CD14-positive monocyte (primary cell): Measurements from ENCODE around the gene SCIN. TPM values are rescaled to one million over a fixed set of nuclear protein-coding genes. Genes with fewer than 3 reads are reported as not detected.

Experiments
- DNase-seq, 3 donors: peaks; one replicate each; pipeline ENCODE4 v3.0.0-alpha.2; 2011 to 2022
- H2AFZ ChIP-seq: 2 replicates; pipeline ENCODE4 v1.6.0; 2012; ENCODE audit warnings: mild to moderate bottlenecking, low read depth, low read length, inconsistent platforms; ENCODE audit not compliant: insufficient read depth, poor library complexity, severe bottlenecking
- H3K27ac ChIP-seq, 2 donors: 1 replicate in 1 of 2; 2 replicates in 1 of 2; pipeline ENCODE4 v1.5.1; 2012 to 2013; ENCODE audit warnings: low read length in 2 of 2, control low read depth in 1 of 2, inconsistent platforms in 1 of 2, low read depth in 1 of 2, mild to moderate bottlenecking in 1 of 2
- H3K27me3 ChIP-seq, 2 donors: one replicate each; pipeline versions ENCODE4 v1.6.0 to v1.6.1; 2011 to 2013; ENCODE audit warnings: low read length in 2 of 2; ENCODE audit not compliant: control insufficient read depth in 2 of 2, insufficient read depth in 2 of 2
- H3K36me3 ChIP-seq, 2 donors: replicated peaks in 1 of 2; 1 replicate in 1 of 2; 2 replicates in 1 of 2; pipeline versions ENCODE4 v1.5.1 to v1.6.1; 2012 to 2013; ENCODE audit warnings: low read length in 2 of 2, control low read depth in 1 of 2, inconsistent platforms in 1 of 2, mild to moderate bottlenecking in 1 of 2; ENCODE audit not compliant: insufficient read depth in 2 of 2, control insufficient read depth in 1 of 2
- H3K4me1 ChIP-seq, 2 donors: 1 replicate in 1 of 2; 2 replicates in 1 of 2; pipeline versions ENCODE4 v1.5.1 to v1.6.1; 2012 to 2013; ENCODE audit warnings: low read length in 2 of 2, control low read depth in 1 of 2, inconsistent platforms in 1 of 2, mild to moderate bottlenecking in 1 of 2, moderate library complexity in 1 of 2; ENCODE audit not compliant: insufficient read depth in 2 of 2, control insufficient read depth in 1 of 2
- H3K4me2 ChIP-seq: replicated peaks from 2 replicates; pipeline ENCODE3; 2012; ENCODE audit warnings: low read length, moderate library complexity, mild to moderate bottlenecking; ENCODE audit not compliant: poor library complexity, severe bottlenecking; ENCODE audit errors: extremely low read depth
- H3K4me3 ChIP-seq, 3 experiments: fragments of 200-600 bp in 1 of 3; sonication (generic) in 1 of 3; replicated peaks in 1 of 3; 1 replicate in 2 of 3; 2 replicates in 1 of 3; pipeline ENCODE4 v1.5.1; 2011 to 2013; ENCODE audit warnings: low read length in 3 of 3, mild to moderate bottlenecking in 3 of 3, control low read depth in 2 of 3, low read depth in 2 of 3, inconsistent platforms in 1 of 3, moderate library complexity in 1 of 3
- H3K79me2 ChIP-seq: 2 replicates; pipeline ENCODE4 v1.6.0; 2012; ENCODE audit warnings: mild to moderate bottlenecking, control low read depth, inconsistent platforms, low read length, moderate library complexity; ENCODE audit not compliant: insufficient read depth
- H3K9ac ChIP-seq: 2 replicates; pipeline ENCODE4 v1.6.0; 2017; ENCODE audit warnings: low read length, mild to moderate bottlenecking; ENCODE audit not compliant: insufficient read depth, poor library complexity, severe bottlenecking
- H3K9me3 ChIP-seq, 2 donors: replicated peaks in 1 of 2; 1 replicate in 1 of 2; 2 replicates in 1 of 2; pipeline versions ENCODE4 v1.5.1 to v1.6.1; 2012 to 2013; ENCODE audit warnings: low read length in 2 of 2, control low read depth in 1 of 2; ENCODE audit not compliant: control insufficient read depth in 1 of 2, insufficient read depth in 1 of 2
- H4K20me1 ChIP-seq: 2 replicates; pipeline ENCODE4 v1.6.0; 2012; ENCODE audit warnings: mild to moderate bottlenecking, low read length, control low read depth, moderate library complexity; ENCODE audit not compliant: insufficient read depth
- H3K27ac Mint-ChIP-seq, 7 donors: one replicate each; pipeline ENCODE4 v1.8.0; 2020; ENCODE audit warnings: mild to moderate bottlenecking in 7 of 7, mixed read lengths in 7 of 7, moderate library complexity in 6 of 7, inconsistent platforms in 2 of 7
- H3K27me3 Mint-ChIP-seq, 3 donors: one replicate each; pipeline ENCODE4 v1.8.0; 2021 to 2022; ENCODE audit warnings: low read depth in 3 of 3, mild to moderate bottlenecking in 3 of 3, mixed read lengths in 3 of 3, moderate library complexity in 3 of 3, inconsistent platforms in 1 of 3
- H3K36me3 Mint-ChIP-seq, 2 donors: one replicate each; pipeline ENCODE4 v1.8.0; 2020; ENCODE audit warnings: mixed read lengths in 2 of 2, inconsistent platforms in 1 of 2, mild to moderate bottlenecking in 1 of 2
- H3K4me1 Mint-ChIP-seq: one replicate; pipeline ENCODE4 v1.8.0; 2020; ENCODE audit warnings: mild to moderate bottlenecking, mixed read lengths
- H3K4me3 Mint-ChIP-seq, 2 donors: one replicate each; pipeline ENCODE4 v1.8.0; 2020; ENCODE audit warnings: mild to moderate bottlenecking in 2 of 2, mixed read lengths in 2 of 2, moderate library complexity in 1 of 2
- H3K9me3 Mint-ChIP-seq, 7 donors: one replicate each; pipeline ENCODE4 v1.8.0; 2020 to 2022; ENCODE audit warnings: mixed read lengths in 7 of 7, mild to moderate bottlenecking in 6 of 7, moderate library complexity in 6 of 7, inconsistent platforms in 2 of 7
- CTCF ChIP-seq: fragments of 200-600 bp; IDR thresholded peaks from one replicate; pipeline ENCODE4 v1.8.0; 2022; ENCODE audit warnings: antibody characterized with exemption, mild to moderate bottlenecking
- WGBS: methylation state at CpG from one replicate; pipeline ENCODE4 v1.1.5; 2013; ENCODE audit warnings: missing lambda C conversion rate; ENCODE audit not compliant: insufficient coverage; 5-methylcytosine and 5-hydroxymethylcytosine counted together
- intact Hi-C, 2 donors: fragments of 100-400 bp; cut with micrococcal nuclease; formaldehyde crosslinking; loops; one replicate each; pipeline versions ENCODE4 v1.15.0 to v1.15.1; 2023
- polyA plus RNA-seq, 3 donors: library from polyadenylated mRNA; depleted of rRNA in 1 of 3; unstranded in 2 of 3; stranded (reverse) in 1 of 3; fragments of 300-500 nt in 2 of 3; fragments of >200 nt in 1 of 3; fragmentation: Illumina TruSeq in 2 of 3; gene quantifications; 1 replicate in 2 of 3; 2 replicates in 1 of 3; pipeline ENCODE4 v1.2.3, GENCODE V29; 2012 to 2021

Gene SCIN
- polyA plus RNA-seq, 3 donors: 0.08 TPM; not detected in 2

- peaks cover 0 to 2% (median 2%) of the 10 kb centered on the region in 3 donors for H3K27me3 Mint-ChIP-seq
- Histone ChIP-seq H4K20me1 (no peaks in the 10 kb centered on the region), H3K36me3 (no peaks in the 10 kb centered on the region), H3K4me1 (no peaks in the 10 kb centered on the region), H3K4me3 (no peak overlapping the region), H3K27me3 (no peaks in the 10 kb centered on the region), H3K9ac (no peak overlapping the region), H3K79me2 (no peaks in the 10 kb centered on the region), H3K9me3 (peaks cover 6 to 21% of the 10 kb centered on the region in 2 donors), H3K27ac (no peak overlapping the region), H2AFZ (no peak overlapping the region), H3K4me2 (no peak overlapping the region)
- intact Hi-C loops: no loop called here
- DNase-seq: no peak
- H3K4me1 Mint-ChIP-seq: no peaks in the 10 kb centered on the region
- no peaks in the 10 kb centered on the region for H3K36me3 Mint-ChIP-seq
- no peak overlapping the region for H3K27ac Mint-ChIP-seq
- peaks cover 8 to 31% (median 17%) of the 10 kb centered on the region in 7 donors for H3K9me3 Mint-ChIP-seq
- WGBS: no CpG with 5 or more reads among the region's 2 CpGs
- no peak for TF ChIP-seq CTCF
- H3K4me3 Mint-ChIP-seq: no peak overlapping the region
Observed at GRCh38 chr7:12703881-12704280, 133.4 kb downstream of the SCIN start.

- Mint-ChIP-seq H3K27ac (no peak overlapping the region), H3K36me3 (no peaks in the 10 kb centered on the region), H3K4me1 (no peaks in the 10 kb centered on the region), H3K27me3 (peaks cover 0 to 2% (median 0%) of the 10 kb centered on the region in 3 donors), H3K4me3 (no peak overlapping the region), H3K9me3 (peaks cover 3 to 20% (median 13%) of the 10 kb centered on the region in 7 donors)
- no peak overlapping the region for H2AFZ ChIP-seq
- H3K36me3 ChIP-seq: no peaks in the 10 kb centered on the region
- no peaks in the 10 kb centered on the region for H4K20me1 ChIP-seq
- no peak overlapping the region for H3K27ac ChIP-seq
- H3K4me1 ChIP-seq: no peaks in the 10 kb centered on the region
- WGBS: 83% methylated on average over 1 of the region's 4 CpGs
- no peak for TF ChIP-seq CTCF
- H3K9me3 ChIP-seq: peaks cover 3 to 9% of the 10 kb centered on the region in 2 donors
- no peak for DNase-seq
- H3K9ac ChIP-seq: no peak overlapping the region
- intact Hi-C loops: no loop called here
- no peak overlapping the region for H3K4me3 ChIP-seq
- no peaks in the 10 kb centered on the region for H3K79me2 ChIP-seq
- H3K27me3 ChIP-seq: no peaks in the 10 kb centered on the region
- H3K4me2 ChIP-seq: no peak overlapping the region
Observed at GRCh38 chr7:12705878-12706277, 135.4 kb downstream of the SCIN start.
